Endothelial cell (in vitro differentiated cells): ENCODE data around the gene COX15. TPM values are rescaled to one million over a fixed set of nuclear protein-coding genes. Genes with fewer than 3 reads are reported as not detected.

Source experiments
- DNase-seq: peaks from one replicate; pipeline ENCODE4 v3.0.0; 2021; ENCODE audit warnings: low spot score
- H3K27ac Mint-ChIP-seq: one replicate; pipeline ENCODE4 v1.8.0; 2021; ENCODE audit warnings: mixed read lengths, inconsistent platforms; ENCODE audit not compliant: unreplicated experiment
- H3K27me3 Mint-ChIP-seq: one replicate; pipeline ENCODE4 v1.8.0; 2021; ENCODE audit warnings: mild to moderate bottlenecking, moderate library complexity, mixed read lengths, inconsistent platforms; ENCODE audit not compliant: unreplicated experiment
- H3K36me3 Mint-ChIP-seq: one replicate; pipeline ENCODE4 v1.8.0; 2021; ENCODE audit warnings: mild to moderate bottlenecking, low read depth, mixed read lengths, inconsistent platforms; ENCODE audit not compliant: unreplicated experiment
- H3K4me1 Mint-ChIP-seq: one replicate; pipeline ENCODE4 v1.8.0; 2021; ENCODE audit warnings: mild to moderate bottlenecking, mixed read lengths, inconsistent platforms; ENCODE audit not compliant: unreplicated experiment
- H3K4me3 Mint-ChIP-seq: one replicate; pipeline ENCODE4 v1.8.0; 2021; ENCODE audit warnings: mild to moderate bottlenecking, mixed read lengths, inconsistent platforms; ENCODE audit not compliant: unreplicated experiment
- H3K9me3 Mint-ChIP-seq: one replicate; pipeline ENCODE4 v1.8.0; 2021; ENCODE audit warnings: mixed read lengths, inconsistent platforms; ENCODE audit not compliant: unreplicated experiment
- CTCF ChIP-seq: fragments of 200-600 bp; sonication (generic); IDR thresholded peaks from one replicate; pipeline ENCODE4 v1.5.0; 2021; ENCODE audit warnings: antibody characterized with exemption; ENCODE audit not compliant: unreplicated experiment
- total RNA-seq: library from RNA; stranded (reverse); fragmentation: NEBNext Ultra II Directional; extraction: Animal tissue kit (Norgen Biotek cat#: 25700); gene quantifications from one replicate; pipeline ENCODE4 v1.2.1, GENCODE V29; 2021; ENCODE audit not compliant: unreplicated experiment

COX15 gene
- total RNA-seq, 1 donor from 2014 or later = 34.5 TPM

- H3K4me3 Mint-ChIP-seq = no peak overlapping the region
- peak; percentile 22 for DNase-seq
- peak; percentile 30 for TF ChIP-seq CTCF
- H3K36me3 Mint-ChIP-seq = peaks cover 4% of the 10 kb centered on the region
- H3K9me3 Mint-ChIP-seq = no peaks in the 10 kb centered on the region
- H3K27ac Mint-ChIP-seq = no peak overlapping the region
- H3K27me3 Mint-ChIP-seq = no peaks in the 10 kb centered on the region
- H3K4me1 Mint-ChIP-seq = no peaks in the 10 kb centered on the region
Observed at GRCh38 chr10:99711129-99711719, 20.7 kb downstream of the COX15 start.

- Mint-ChIP-seq H3K36me3 (peaks cover 1% of the 10 kb centered on the region), H3K4me3 (no peak overlapping the region), H3K27me3 (no peaks in the 10 kb centered on the region), H3K27ac (no peak overlapping the region), H3K9me3 (no peaks in the 10 kb centered on the region), H3K4me1 (no peaks in the 10 kb centered on the region)
- TF ChIP-seq CTCF = no peak
- no peak for DNase-seq
Observed at GRCh38 chr10:99709480-99710229, 22.3 kb downstream of the COX15 start.

- DNase-seq = no peak
- H3K4me3 Mint-ChIP-seq = no peak overlapping the region
- TF ChIP-seq CTCF = no peak
- no peaks in the 10 kb centered on the region for H3K4me1 Mint-ChIP-seq
- no peak overlapping the region for H3K27ac Mint-ChIP-seq
- H3K36me3 Mint-ChIP-seq = no peaks in the 10 kb centered on the region
- no peaks in the 10 kb centered on the region for H3K9me3 Mint-ChIP-seq
- no peaks in the 10 kb centered on the region for H3K27me3 Mint-ChIP-seq
Observed at GRCh38 chr10:99708428-99709012, 23.4 kb downstream of the COX15 start.

GRCh38 chr10:99700649-99701048, 31.3 kb downstream of the COX15 start:
- no peak for DNase-seq
- H3K4me1 Mint-ChIP-seq = no peaks in the 10 kb centered on the region
- H3K27ac Mint-ChIP-seq = no peak overlapping the region
- no peaks in the 10 kb centered on the region for H3K27me3 Mint-ChIP-seq
- H3K9me3 Mint-ChIP-seq = no peaks in the 10 kb centered on the region
- H3K4me3 Mint-ChIP-seq = peak overlapping the region; percentile 9
- H3K36me3 Mint-ChIP-seq = peaks cover 27% of the 10 kb centered on the region
- no peak for TF ChIP-seq CTCF
